ENCODE data around the gene PPP3CA. TPM values are rescaled to one million over a fixed set of nuclear protein-coding genes. Genes with fewer than 3 reads are reported as not detected.

The PPP3CA gene
- total and polyA plus RNA-seq, 2 of the 13 experiments (the other 11 are each of a cell fraction or from before 2014, with no cell fraction given): 4.8 to 13.2 TPM

- Histone ChIP-seq H3K4me2 (ENCODE audit: low read depth, low read length) (no peak overlapping the region), H3K4me3 (replicated peaks in 1 of 3; ENCODE audit: insufficient read depth in 1 of 3, low read depth in 2 of 3, low read length in 3 of 3) (no peak overlapping the region), H2AFZ (ENCODE audit: low read length) (no peak overlapping the region), H3K79me2 (ENCODE audit: insufficient read depth, low read length) (no peaks in the 10 kb centered on the region), H3K27ac (ENCODE audit: extremely low read length, insufficient read depth, low read length) (no peak overlapping the region), H3K9me3 (ENCODE audit: low read length) (no peaks in the 10 kb centered on the region), H3K36me3 (replicated peaks in 1 of 2; ENCODE audit: control insufficient read depth in 1 of 2, insufficient read depth in 2 of 2, low read length in 2 of 2) (no peaks in the 10 kb centered on the region), H3K4me1 (ENCODE audit: insufficient read depth, low read length) (peaks cover 9% of the 10 kb centered on the region), H4K20me1 (ENCODE audit: insufficient read depth, low read length) (no peaks in the 10 kb centered on the region), H3K27me3 (ENCODE audit: control insufficient read depth in 1 of 2, insufficient read depth in 2 of 2, low read length in 2 of 2) (no peaks in the 10 kb centered on the region), H3K9ac (ENCODE audit: insufficient read depth, low read depth, low read length) (no peak overlapping the region)
- CTCF ChIA-PET (ENCODE audit: low intra/inter-chr PET ratio, low total read pairs): no interaction called here
- in situ Hi-C loops (cut with HindIII; ENCODE audit: extremely low pct_ligation_motif_present, low pct_unique_long_range_greater_than_20kb) (no loop called here), intact Hi-C loops (cut with micrococcal nuclease; ENCODE audit: unreplicated experiment) (no loop called here)
- POLR2A ChIA-PET: no interaction called here
- 84% methylated on average over 2 of the region's 2 CpGs for WGBS (ENCODE audit: low lambda C conversion rate)
- no peak for FAIRE-seq
- no TSS peak for BruUV-seq (replicated peaks)
- DNase-seq (ENCODE audit: low spot score): peak; percentile 16
- TF ChIP-seq PRDM4 (CRISPR knock-in tag; IDR thresholded peaks at IDR 0.05; ENCODE audit: borderline replicate concordance): no peak
- no peak for TF ChIP-seq CERS6 (CRISPR knock-in tag; IDR thresholded peaks at IDR 0.05)
- no peak for TF ChIP-seq ZC3H4 (CRISPR knock-in tag; IDR thresholded peaks at IDR 0.05; ENCODE audit: borderline replicate concordance)
- no peak for ATAC-seq
These were observed 42.4 kb downstream of the PPP3CA start for GRCh38 chr4:101304916-101305315.

GRCh38 chr4:101299899-101300540, 47.3 kb downstream of the PPP3CA start:
- 93% methylated on average over 3 of the region's 3 CpGs for WGBS (ENCODE audit: low lambda C conversion rate)
- ATAC-seq: no peak
- Histone ChIP-seq H3K27me3 (ENCODE audit: control insufficient read depth in 1 of 2, insufficient read depth in 2 of 2, low read length in 2 of 2) (no peaks in the 10 kb centered on the region), H2AFZ (ENCODE audit: low read length) (no peak overlapping the region), H3K4me1 (ENCODE audit: insufficient read depth, low read length) (peaks cover 4% of the 10 kb centered on the region), H3K9me3 (ENCODE audit: low read length) (no peaks in the 10 kb centered on the region), H3K4me2 (ENCODE audit: low read depth, low read length) (no peak overlapping the region), H3K79me2 (ENCODE audit: insufficient read depth, low read length) (no peaks in the 10 kb centered on the region), H3K27ac (ENCODE audit: extremely low read length, insufficient read depth, low read length) (no peak overlapping the region), H3K36me3 (replicated peaks in 1 of 2; ENCODE audit: control insufficient read depth in 1 of 2, insufficient read depth in 2 of 2, low read length in 2 of 2) (no peaks in the 10 kb centered on the region), H3K9ac (ENCODE audit: insufficient read depth, low read depth, low read length) (no peak overlapping the region), H4K20me1 (ENCODE audit: insufficient read depth, low read length) (no peaks in the 10 kb centered on the region), H3K4me3 (replicated peaks in 1 of 3; ENCODE audit: insufficient read depth in 1 of 3, low read depth in 2 of 3, low read length in 3 of 3) (no peak overlapping the region)
- POLR2A ChIA-PET: no interaction called here
- intact Hi-C loops (cut with micrococcal nuclease; ENCODE audit: unreplicated experiment) (no loop called here), in situ Hi-C loops (cut with HindIII; ENCODE audit: extremely low pct_ligation_motif_present, low pct_unique_long_range_greater_than_20kb) (no loop called here)
- no peak for DNase-seq (ENCODE audit: low spot score)
- FAIRE-seq: no peak
- BruUV-seq (replicated peaks): no TSS peak
- CTCF ChIA-PET (ENCODE audit: low intra/inter-chr PET ratio, low total read pairs): no interaction called here
- TF ChIP-seq THYN1 (CRISPR knock-in tag; IDR thresholded peaks at IDR 0.05; ENCODE audit: borderline replicate concordance, low read depth) (no peak), ZBTB37 (CRISPR knock-in tag; IDR thresholded peaks at IDR 0.05) (no peak), ZBTB7B (CRISPR knock-in tag; IDR thresholded peaks at IDR 0.05) (no peak), KLF11 (CRISPR knock-in tag; IDR thresholded peaks at IDR 0.05) (no peak)
- TF ChIP-seq, protein P1, sequence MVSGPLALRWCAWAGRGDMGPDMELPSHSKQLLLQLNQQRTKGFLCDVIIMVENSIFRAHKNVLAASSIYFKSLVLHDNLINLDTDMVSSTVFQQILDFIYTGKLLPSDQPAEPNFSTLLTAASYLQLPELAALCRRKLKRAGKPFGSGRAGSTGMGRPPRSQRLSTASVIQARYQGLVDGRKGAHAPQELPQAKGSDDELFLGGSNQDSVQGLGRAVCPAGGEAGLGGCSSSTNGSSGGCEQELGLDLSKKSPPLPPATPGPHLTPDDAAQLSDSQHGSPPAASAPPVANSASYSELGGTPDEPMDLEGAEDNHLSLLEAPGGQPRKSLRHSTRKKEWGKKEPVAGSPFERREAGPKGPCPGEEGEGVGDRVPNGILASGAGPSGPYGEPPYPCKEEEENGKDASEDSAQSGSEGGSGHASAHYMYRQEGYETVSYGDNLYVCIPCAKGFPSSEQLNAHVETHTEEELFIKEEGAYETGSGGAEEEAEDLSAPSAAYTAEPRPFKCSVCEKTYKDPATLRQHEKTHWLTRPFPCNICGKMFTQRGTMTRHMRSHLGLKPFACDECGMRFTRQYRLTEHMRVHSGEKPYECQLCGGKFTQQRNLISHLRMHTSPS (CRISPR knock-in tag; IDR thresholded peaks at IDR 0.05; ENCODE audit: low read depth): no peak
